Measurements from ENCODE around the gene RNF225. TPM values are rescaled to one million over a fixed set of nuclear protein-coding genes. Genes with fewer than 3 reads are reported as not detected.

Gene RNF225
- total and polyA plus RNA-seq, 10 of the 15 experiments (the other 5 are each of a cell fraction or from before 2014, with no cell fraction given), result 0.27 to 0.28 TPM; not detected in 8

DNA sequence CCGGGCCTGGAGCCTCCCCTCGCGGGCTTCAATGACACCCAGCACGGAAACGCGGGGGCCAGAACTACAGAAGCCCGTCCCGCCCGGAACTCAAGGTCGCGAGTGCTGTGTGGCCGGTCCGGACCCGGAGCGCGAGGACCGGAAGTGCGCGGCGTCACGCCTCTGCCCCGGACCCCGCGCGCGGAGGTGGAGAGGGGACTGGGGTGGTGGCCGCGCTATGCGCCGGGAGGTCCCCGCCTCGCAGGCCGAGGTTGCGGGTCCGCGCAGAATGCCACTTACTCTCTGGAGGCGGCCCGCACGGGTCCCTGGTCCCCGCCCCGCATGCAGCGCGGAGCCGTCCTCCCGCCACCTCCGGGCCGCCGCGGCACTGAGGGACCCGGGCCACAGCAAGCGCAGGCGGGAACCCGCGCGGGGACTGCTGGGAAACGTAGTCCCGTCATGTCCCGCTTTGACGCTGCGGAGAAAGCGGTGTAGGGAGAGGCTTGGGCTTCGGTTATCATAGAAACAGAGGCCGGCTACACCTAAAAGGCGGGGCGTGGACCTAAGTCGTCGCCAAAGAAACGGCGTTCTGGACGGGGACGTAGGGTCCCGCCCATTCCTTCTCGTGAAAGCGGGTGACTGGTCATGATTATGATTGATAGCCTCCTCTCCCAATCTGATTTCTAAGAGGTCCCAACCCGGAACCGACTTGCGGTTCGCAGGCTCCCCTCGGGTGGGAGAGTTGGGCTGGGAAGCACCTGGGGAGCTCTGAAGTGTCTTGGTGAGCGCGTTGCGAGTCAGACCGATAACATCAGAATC lies 14.6 kb upstream of the RNF225 start, which contains the start of gene ZNF837 (continued):
- TF ChIP-seq, protein P1, sequence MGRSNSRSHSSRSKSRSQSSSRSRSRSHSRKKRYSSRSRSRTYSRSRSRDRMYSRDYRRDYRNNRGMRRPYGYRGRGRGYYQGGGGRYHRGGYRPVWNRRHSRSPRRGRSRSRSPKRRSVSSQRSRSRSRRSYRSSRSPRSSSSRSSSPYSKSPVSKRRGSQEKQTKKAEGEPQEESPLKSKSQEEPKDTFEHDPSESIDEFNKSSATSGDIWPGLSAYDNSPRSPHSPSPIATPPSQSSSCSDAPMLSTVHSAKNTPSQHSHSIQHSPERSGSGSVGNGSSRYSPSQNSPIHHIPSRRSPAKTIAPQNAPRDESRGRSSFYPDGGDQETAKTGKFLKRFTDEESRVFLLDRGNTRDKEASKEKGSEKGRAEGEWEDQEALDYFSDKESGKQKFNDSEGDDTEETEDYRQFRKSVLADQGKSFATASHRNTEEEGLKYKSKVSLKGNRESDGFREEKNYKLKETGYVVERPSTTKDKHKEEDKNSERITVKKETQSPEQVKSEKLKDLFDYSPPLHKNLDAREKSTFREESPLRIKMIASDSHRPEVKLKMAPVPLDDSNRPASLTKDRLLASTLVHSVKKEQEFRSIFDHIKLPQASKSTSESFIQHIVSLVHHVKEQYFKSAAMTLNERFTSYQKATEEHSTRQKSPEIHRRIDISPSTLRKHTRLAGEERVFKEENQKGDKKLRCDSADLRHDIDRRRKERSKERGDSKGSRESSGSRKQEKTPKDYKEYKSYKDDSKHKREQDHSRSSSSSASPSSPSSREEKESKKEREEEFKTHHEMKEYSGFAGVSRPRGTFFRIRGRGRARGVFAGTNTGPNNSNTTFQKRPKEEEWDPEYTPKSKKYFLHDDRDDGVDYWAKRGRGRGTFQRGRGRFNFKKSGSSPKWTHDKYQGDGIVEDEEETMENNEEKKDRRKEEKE (IDR thresholded peaks at IDR 0.05), result no peak
- TF ChIP-seq IRF4 (IDR thresholded peaks at IDR 0.05; ENCODE audit: low read depth, low read length) (0 out of 2 replicates have a peak, but pooled peaks have one; percentile 52), ETV6 (conservative IDR thresholded peaks at IDR 0.05 in 1 of 2, IDR thresholded peaks at IDR 0.05 in 1 of 2; ENCODE audit: borderline replicate concordance in 1 of 2, low read depth in 1 of 2) (peak in 1 of 2 experiments; percentile 53; a peak in 2 of 4 replicates), NFYA (IDR thresholded peaks at IDR 0.05; ENCODE audit: borderline replicate concordance, low read depth, low read length) (peak; percentile 41; the same call in 1 of the 2 replicates), POU2F2 (IDR thresholded peaks at IDR 0.05; ENCODE audit: borderline replicate concordance, low read depth, low read length) (peak; percentile 81), RB1 (IDR thresholded peaks at IDR 0.05; ENCODE audit: borderline replicate concordance) (peak; percentile 98), EED (IDR thresholded peaks at IDR 0.05; ENCODE audit: low read depth) (peak; percentile 50; the same call in 1 of the 2 replicates), FOXK2 (IDR thresholded peaks at IDR 0.05) (peak; percentile 39; the same call in 1 of the 2 replicates), RBBP5 (conservative IDR thresholded peaks at IDR 0.05) (no peak), POLR2AphosphoS5 (IDR thresholded peaks at IDR 0.05; ENCODE audit: low read length) (peak; percentile 90), RAD21 (IDR thresholded peaks at IDR 0.05; ENCODE audit: insufficient read depth, low read depth, low read length) (no peak), TBL1XR1 (IDR thresholded peaks at IDR 0.05; ENCODE audit: low read depth, low read length) (peak; percentile 70; the same call in 1 of the 2 replicates), POLR2AphosphoS2 (IDR thresholded peaks at IDR 0.05; ENCODE audit: low read depth, low read length) (peak; percentile 86), ZNF622 (IDR thresholded peaks at IDR 0.05) (no peak), CBX3 (IDR thresholded peaks at IDR 0.05; ENCODE audit: borderline replicate concordance, low read depth) (no peak), NR2C1 (IDR thresholded peaks at IDR 0.05) (peak; percentile 90), YBX1 (IDR thresholded peaks at IDR 0.05) (no peak)
- TF ChIP-seq, protein P2, sequence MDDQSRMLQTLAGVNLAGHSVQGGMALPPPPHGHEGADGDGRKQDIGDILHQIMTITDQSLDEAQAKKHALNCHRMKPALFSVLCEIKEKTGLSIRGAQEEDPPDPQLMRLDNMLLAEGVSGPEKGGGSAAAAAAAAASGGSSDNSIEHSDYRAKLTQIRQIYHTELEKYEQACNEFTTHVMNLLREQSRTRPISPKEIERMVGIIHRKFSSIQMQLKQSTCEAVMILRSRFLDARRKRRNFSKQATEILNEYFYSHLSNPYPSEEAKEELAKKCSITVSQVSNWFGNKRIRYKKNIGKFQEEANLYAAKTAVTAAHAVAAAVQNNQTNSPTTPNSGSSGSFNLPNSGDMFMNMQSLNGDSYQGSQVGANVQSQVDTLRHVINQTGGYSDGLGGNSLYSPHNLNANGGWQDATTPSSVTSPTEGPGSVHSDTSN (IDR thresholded peaks at IDR 0.05; ENCODE audit: insufficient replicate concordance, low read depth, low read length), result peak; percentile 99
- TF ChIP-seq, protein P3, sequence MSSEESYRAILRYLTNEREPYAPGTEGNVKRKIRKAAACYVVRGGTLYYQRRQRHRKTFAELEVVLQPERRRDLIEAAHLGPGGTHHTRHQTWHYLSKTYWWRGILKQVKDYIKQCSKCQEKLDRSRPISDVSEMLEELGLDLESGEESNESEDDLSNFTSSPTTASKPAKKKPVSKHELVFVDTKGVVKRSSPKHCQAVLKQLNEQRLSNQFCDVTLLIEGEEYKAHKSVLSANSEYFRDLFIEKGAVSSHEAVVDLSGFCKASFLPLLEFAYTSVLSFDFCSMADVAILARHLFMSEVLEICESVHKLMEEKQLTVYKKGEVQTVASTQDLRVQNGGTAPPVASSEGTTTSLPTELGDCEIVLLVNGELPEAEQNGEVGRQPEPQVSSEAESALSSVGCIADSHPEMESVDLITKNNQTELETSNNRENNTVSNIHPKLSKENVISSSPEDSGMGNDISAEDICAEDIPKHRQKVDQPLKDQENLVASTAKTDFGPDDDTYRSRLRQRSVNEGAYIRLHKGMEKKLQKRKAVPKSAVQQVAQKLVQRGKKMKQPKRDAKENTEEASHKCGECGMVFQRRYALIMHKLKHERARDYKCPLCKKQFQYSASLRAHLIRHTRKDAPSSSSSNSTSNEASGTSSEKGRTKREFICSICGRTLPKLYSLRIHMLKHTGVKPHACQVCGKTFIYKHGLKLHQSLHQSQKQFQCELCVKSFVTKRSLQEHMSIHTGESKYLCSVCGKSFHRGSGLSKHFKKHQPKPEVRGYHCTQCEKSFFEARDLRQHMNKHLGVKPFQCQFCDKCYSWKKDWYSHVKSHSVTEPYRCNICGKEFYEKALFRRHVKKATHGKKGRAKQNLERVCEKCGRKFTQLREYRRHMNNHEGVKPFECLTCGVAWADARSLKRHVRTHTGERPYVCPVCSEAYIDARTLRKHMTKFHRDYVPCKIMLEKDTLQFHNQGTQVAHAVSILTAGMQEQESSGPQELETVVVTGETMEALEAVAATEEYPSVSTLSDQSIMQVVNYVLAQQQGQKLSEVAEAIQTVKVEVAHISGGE (CRISPR knock-in tag; IDR thresholded peaks at IDR 0.05), result peak; percentile 98
- TF ChIP-seq, protein P4, sequence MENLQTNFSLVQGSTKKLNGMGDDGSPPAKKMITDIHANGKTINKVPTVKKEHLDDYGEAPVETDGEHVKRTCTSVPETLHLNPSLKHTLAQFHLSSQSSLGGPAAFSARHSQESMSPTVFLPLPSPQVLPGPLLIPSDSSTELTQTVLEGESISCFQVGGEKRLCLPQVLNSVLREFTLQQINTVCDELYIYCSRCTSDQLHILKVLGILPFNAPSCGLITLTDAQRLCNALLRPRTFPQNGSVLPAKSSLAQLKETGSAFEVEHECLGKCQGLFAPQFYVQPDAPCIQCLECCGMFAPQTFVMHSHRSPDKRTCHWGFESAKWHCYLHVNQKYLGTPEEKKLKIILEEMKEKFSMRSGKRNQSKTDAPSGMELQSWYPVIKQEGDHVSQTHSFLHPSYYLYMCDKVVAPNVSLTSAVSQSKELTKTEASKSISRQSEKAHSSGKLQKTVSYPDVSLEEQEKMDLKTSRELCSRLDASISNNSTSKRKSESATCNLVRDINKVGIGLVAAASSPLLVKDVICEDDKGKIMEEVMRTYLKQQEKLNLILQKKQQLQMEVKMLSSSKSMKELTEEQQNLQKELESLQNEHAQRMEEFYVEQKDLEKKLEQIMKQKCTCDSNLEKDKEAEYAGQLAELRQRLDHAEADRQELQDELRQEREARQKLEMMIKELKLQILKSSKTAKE (IDR thresholded peaks at IDR 0.05; ENCODE audit: low read depth, poor library complexity, severe bottlenecking), result no peak
